Colon (tissue), 2 donors: Measurements from ENCODE around the gene S1PR5.

Source experiments
- FAIRE-seq: peaks from 2 replicates; lab custom pipeline; 2012; peaks lifted over from hg19 to GRCh38; lab: Jason Lieb, UNC
- donor health status: control.
- donor health status: control.

The S1PR5 gene

DNA sequence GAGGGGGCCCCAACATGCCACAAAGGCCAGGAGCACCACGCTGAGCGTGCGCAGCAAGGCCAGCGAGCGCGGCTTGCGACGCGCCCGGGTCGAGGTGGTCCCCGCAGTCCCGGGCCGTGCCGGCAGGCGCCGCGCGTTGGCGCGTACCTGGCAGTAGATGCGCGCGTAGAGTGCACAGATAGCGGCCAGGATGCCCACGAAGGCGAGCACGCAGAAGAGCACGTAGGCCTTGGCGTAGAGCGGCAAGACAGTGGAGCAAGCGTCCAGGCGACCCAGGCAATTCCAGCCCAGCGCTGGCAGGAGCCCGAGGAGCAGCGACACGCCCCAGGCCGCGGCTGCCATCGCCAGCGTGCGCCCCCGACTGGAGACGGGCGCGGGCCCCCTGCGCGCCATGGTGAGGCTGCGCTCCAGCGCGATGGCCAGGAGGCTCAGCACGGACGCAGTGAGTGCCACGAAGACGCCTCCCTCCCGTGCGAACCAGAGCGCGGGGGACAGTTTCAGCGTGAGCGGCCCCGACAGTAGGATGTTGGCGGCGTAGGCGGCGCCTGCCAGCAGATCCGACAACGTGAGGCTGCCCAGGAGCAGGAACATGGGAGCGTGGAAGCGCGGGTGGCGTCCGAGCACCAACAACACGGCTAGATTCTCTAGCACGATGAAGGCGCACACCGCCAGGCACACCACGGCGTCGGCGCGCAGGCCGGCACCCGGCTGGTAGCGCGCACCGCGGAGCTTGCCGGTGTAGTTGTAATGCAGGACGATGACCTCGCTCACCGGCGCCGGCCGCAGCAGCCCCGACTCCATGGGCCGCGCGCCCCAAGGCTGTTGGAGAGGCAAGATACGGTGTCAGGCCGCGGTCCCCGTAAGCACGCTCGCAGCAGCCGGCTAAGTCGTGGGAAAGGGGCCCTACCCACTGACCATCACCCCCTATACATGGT lies 2.8 kb downstream of the S1PR5 start:
- FAIRE-seq, result no peak

DNA sequence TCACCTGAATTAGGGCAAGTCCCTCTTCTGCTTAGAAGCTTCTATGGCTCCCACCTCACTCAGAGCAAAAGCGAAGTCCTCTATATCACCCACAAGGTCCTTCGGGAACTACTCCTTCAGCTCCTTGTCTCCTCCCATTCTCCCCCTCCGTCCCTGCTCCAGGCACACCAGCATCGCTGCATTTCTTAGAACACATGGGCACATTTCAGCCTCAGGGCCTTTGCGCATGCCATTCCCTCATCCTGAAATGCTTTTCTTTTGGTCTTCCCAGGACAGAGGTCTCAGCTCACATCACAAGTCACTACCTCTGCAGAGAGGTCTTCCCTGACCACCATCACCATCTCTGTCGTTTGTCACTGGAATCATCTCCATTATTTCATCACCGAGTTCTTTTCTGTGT lies 4.0 kb downstream of the S1PR5 start:
- FAIRE-seq, result no peak

DNA sequence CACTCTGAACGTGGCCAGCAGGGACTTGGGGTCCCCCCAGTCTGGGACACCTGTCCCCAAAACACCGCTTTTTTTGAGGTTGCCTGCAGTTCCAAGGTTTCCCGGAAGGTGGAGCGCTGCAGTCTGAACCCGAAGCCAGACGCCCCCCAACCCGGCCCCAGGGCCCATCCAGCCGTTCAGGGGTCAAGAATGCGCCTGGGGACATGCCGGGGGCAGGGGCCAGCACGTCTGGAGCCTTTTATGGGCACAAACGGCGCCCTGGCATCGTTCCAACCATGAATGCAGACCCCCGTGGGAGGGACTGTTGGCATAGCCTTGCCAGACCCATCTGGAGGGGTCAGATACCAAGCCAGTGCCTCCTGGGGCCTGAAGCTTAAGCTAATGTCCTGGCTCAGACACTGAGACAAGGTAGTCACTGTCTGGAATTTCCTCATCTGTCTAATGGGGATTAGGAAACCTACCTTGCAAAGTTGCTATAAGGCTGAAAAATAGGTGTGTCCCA lies 6.9 kb downstream of the S1PR5 start:
- no peak for FAIRE-seq

DNA sequence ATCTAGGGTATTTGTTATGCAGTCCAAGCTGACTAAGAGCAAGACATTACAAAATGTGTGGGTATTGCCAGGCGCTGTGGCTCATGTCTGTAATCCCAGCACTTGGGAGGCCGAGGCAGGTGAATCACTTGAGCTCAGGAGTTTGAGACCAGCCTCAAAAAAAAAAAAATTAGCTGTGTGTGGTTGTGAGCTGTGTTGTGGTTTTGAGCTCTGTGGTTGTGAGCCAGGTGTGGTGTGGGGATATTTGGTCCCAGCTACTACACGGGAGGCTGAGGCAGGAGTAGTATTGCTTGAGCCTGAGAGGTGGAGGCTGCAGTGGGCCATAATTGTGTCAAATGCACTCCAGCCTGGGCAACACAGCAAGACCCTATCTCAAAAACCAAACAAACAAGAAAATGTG lies 8.5 kb downstream of the S1PR5 start:
- FAIRE-seq, result no peak

DNA sequence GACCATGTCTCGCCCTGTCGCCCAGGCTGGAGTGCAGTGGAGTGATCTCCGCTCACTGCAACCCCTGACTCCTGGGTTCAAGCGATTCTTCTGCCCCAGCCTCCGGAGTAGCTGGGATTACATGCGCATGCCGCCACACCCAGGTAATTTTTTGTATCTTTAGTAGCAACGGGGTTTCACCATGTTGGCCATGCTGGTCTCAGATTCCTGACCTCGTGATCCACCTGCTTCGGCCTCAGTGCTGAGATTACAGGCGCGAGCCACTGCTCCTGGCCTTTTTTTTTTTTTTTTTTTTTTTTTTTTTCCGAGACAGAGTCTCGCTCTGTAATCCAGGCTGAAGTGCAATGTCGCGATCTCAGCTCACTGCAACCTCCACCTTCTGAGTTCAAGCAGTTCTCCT lies 9.2 kb downstream of the S1PR5 start:
- no peak for FAIRE-seq

DNA sequence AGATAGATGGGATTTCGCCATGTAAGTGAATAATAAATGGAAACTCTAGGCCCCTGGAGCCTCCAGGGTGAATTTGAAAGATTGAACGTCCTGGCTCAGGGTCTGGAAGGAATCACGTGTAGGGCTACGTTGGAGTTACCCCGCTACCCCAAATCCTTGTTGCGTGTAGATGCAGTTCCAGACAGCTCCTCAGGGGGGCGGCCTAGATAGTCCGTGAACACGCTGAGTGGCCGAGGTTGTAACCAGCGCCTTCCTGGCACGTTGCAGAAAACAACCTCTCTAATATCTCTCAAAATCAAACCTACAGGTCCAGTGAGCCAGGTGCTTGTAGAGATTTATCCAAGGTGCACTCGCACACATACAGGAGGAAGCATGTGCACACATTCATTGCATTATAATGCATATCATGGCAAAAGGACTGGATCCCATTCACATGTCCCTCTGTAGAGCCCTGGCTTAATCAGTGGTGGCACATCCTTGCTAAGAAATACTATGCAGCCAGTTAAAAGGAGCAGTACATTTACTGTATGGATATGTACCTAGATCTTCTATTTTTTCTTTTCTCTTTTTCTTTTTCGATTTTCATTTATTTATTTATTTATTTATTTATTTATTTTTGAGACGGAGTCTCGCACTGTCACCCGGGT lies 11.5 kb downstream of the S1PR5 start:
- no peak for FAIRE-seq

DNA sequence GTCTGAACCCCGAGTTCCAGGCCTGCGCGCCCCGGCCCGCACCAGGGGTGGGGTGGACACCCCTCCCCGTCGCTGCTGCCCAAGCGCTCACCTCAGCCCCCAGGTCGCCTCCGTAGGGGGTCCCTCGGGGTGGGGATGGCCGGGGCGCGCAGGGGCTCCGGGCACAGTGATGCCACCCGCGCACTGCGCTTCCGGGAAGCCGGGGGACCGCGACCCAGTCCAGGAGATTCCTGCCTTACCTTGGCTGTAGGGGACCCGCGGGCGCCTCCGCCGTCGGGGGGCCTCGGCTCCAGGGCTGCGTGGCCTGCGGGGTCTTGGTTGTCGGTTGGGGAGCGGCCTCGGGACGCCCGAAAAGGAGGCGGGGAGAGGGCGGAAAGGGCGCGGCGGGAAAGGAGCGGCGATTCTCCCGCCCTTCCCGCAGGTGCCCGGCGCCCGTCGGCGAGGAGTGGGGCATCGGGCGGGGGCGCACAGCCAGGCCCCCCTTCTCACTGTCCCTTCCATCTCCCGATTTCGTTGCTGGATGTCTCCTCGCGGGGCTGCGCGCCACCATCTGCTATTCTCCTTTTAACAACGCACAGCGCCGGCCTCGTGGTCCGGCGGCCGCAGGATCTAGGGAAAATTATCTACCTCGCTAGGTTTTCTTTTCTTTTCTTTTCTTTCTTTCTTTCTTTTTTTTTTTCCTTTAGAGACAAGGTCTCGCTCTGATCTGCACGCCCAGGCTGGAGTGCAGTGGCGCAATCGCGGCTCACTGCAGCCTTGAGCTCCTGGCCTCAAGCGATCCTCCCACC lies 14.1 kb downstream of the S1PR5 start, which contains the start of gene KEAP1:
Gene KEAP1 (minus strand): TSS at position 355 of the 788 bp plus-strand sequence. CDS start 3,323 bp downstream, outside the sequence.
- FAIRE-seq, result no peak

DNA sequence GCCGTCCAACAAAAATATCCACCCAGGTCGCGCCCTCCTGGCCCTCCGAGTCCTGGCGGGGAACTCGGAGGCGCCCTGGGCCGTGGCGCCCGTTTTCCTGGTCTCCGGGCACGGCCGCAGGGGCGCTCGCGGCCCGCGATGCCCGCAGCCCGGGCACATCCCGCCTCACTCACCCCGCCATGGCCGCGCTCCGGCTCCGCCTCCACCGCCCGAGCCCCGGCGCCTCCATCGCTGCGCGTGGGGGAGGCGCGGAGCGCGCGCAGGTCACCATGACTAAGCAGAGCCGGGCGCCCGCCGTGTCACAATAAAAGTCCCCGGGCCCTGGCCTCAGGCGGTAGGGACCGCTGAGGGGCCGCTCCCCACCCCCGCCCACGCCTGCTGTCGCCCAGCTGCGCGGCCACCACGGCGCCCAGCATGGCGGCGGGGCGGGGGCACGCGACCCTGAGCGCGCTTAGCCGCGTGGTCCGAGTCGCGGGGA lies 14.7 kb downstream of the S1PR5 start:
- no peak for FAIRE-seq

DNA sequence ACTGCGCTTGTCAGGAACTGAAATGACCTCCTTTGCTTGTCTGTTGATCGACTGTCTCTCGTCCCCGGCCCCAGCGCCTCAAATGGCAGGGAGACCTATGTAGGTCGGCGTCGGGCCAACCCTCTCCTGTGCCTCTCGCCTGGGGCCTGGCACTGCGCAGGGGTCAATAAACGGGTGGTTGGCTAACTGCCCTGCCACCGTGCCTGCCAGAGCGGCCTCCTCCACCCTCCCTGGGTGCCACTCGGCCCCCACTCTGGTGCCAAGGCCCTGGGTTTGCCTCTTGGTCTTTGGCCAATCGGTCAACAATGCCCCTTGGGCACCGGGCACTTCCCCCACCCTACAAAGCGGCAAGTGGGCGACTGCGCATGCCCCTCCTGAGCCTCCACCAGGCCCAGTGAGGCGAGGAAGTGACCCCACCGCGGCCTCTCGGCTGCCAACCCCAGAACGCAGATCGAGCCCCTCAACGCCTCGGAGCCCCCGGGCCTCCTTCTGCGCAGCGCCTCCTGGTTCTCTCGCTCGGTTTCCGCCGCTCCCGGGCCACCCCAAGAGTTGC lies 15.2 kb downstream of the S1PR5 start:
- no peak for FAIRE-seq

DNA sequence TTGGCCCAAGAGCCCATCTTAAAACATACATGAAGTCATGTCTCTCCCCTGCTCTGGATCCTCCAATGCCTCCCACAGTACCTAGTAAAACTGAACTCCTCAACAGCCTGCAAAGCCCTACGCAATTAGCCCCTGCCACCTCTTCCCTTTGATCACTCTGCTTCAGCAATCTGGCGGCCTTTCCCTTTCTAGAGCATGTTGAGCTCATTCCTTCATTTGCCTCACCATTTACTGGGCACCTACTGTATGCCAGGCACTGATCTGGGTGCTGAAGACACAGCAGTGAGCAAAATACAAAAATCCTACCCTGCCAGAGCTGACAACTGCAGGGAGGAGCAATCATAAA lies 17.0 kb downstream of the S1PR5 start:
- FAIRE-seq, result no peak

DNA sequence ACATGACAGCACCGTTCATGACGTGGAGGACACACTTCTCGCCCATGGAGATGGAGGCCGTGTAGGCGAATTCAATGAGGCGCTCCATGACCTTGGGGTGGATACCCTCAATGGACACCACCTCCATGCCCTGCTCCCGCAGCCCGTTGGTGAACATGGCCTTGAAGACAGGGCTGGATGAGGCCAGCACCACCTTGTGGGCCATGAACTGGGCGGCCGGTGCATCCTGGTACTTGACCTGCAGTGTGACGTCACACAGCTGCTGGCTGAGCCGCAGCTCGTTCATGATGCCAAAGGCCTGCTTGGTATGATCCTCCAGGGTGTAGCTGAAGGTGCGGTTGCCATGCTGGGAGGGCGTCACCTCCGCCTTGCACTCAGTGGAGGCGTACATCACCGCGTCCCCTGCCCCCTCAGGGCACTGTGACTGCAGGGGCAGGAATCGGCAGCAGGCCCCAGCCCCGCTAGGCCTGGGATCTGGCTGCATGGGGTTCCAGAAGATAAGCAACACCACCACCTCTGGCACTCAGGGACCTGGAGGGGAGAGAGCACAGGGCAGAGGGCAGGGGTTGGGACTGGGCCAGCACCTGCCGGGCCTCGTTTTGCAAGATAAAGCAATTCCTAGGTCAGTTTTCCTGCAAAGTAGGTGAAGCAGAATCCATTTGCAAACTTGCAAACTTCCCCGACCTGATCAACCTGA lies 17.5 kb downstream of the S1PR5 start:
- no peak for FAIRE-seq

DNA sequence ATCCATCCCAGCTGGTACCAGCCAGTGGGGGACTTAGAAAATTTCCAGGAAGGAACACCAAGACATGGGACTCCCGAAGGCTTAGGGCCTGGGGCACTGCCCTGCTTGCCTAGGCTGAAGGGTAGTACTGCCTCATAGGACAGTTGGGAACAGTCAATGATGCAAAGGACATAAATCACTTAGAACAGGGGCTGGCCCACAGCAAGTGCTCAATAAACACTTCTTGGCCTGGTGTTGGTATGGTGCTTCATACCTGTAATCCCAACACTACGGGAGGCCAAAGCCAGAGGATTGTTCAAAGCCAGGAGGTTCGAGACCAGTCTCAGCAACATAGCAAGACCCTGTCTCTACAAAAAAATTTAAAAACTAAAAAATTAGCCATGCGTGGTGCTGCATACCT lies 19.9 kb downstream of the S1PR5 start:
- no peak for FAIRE-seq

DNA sequence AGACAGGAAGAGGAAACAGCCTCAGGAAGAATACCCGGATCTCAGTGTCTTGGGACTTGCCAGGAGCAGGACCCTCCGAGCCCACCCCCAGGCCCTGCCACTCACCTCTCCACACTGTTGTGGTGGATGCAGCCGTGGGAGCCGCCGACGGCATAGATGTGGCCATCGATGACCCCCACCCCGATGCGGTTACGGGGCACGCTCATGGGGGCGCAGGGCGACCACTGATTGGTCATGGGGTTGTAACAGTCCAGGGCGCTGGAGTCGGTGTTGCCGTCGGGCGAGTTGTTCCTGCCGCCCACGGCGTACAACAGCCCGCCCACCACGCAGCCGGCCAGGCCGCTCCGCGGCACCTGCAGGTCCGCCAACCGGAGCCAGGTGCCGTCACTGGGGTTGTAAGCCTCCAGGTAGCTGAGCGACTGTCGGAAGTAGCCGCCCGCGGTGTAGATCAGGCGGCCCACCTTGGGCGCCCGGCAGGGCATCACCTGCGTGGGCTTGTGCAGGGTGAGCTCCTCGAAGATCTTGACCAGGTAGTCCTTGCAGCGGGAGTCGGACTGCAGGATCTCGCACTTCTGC lies 25.7 kb downstream of the S1PR5 start:
- no peak for FAIRE-seq

DNA sequence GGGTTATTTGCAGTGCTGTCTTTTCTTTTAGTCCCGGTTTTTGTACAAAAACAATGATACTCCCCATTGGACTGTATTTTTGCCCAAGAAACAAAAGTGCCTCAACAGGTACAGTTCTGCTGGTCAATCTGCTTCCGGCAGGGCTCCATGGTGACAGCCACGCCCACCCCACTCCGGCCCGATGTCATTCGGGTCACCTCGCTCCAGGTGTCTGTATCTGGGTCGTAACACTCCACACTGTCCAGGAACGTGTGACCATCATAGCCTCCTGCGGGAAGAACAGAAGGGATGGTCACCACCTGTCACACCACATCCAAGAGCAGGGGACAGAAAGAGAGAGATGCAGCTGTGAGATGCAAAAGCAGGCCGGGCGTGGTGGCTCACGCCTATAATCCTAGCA lies 30.7 kb downstream of the S1PR5 start:
- no peak for FAIRE-seq

DNA sequence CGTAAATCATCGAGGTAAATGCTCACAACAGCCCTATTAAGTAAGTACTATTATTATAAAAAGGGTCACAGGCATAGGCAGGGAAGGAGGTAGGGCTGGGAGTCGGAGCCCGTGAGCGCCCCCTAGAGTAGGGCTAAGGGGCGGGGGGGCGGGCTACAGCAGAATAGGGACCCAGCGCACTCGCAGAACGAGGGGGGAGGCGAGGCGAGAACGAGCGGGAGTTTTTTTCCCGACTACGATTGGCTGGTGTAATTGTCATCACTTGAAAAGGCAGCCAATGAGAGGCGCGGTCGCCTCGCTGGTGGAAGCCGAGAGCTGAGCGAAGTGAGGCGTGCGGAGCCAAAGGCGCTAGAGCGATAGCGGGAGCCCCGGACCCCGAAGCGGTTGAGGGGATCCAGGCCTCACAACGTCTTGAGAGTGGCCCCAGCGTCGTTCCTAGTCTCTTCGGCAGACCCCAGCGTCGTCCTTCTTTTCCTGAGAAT lies 38.3 kb downstream of the S1PR5 start:
- no peak for FAIRE-seq

DNA sequence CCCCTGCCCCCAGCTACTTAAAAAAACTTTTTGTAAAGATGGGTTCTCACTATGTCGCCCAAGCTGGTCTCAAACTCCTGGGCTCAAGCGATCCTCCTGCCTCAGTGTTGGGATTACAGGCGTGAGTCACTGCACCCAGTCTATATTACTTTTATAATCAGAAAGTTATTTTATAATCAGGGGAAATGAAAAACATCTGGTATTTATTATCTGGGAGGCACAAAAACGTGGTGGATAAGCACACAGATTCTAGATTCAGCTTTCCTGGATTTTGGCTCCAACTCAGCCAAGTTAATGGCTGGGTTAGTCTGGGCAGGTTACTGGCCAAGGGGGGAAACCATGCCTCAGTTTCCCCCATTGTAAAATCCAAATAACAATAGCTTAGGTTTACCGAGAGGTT lies 38.8 kb downstream of the S1PR5 start:
- FAIRE-seq, result no peak

DNA sequence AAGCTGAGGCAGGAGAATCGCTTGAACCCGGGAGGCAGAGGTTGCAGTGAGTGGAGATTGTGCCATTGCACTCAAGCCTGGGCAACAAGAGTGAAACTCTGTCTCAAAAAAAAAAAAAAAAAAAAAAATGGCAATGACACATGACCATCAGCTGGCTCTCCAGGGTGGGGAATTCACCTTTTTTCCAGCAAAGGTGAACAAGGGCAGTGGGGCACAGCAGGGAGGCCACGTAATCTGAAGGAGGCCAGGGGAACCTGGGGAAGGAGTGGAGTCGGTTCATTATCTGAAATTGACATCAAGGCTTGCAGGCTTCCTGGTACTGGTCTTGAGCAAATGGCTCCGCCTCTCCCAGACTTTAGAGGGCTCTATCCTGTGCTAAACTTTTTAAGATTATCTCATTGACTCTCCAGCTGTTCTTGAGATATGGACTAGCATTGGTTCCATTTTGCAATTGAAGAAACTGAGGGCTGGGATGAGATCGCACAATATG lies 42.2 kb downstream of the S1PR5 start:
- no peak for FAIRE-seq

DNA sequence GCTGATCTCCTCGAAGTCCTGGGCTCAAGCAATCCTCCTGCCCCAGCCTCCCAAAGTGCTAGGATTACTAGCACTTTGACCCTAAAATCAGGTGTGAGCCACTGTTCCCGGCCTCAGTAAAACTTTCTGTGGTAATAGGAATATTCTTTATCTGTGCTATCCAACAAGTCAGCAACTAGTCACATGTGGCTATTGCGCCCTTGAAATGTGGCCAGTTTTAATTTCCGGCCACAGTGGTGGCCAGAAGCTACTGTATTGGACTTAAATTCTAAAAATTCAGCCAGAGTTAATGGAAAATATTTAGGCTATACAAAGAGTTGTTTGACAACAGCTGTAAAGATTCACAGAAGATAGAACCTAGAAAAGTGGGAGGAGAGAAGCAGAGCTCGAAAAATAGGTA lies 44.1 kb downstream of the S1PR5 start:
- FAIRE-seq, result no peak

DNA sequence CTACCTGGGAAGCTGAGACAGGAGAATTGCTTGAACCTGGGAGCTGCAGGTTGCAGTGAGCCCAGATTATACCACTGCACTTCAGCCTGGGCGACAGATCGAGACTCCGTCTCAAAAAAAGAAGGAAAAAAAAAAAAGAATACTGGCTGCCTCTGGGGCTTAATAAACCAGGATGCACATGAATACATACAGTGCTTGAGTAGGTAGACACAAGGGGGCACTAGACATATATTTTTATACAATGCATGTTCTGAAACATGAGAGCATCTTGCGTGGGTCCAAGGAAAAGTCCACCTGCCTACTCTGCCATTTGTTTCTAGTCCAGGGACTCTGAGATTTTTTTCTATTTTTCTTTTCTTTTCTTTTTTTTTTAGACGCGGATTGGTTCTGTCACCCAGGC lies 45.3 kb downstream of the S1PR5 start:
- FAIRE-seq, result no peak

DNA sequence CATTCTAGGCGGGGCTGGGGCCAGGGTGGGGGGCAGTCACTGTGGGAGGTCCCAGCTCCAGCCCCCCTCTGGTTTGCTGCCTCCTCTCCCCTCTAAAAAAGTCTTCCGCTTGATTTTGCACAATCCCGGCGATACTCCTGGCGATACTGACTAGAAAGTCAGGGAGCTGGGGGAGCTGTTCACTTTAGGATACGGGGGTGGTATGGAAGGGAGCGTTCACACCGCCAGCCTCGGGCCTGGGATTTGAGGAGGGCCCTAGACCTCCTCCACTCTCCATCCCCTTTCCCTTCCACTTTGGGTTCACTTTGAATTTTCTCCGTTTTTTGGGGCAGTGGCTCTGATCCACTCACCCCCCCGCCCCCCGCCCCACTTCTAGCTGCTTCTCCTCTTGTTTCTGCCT lies 49.1 kb downstream of the S1PR5 start:
- no peak for FAIRE-seq
